ENCODE data around the gene AGFG2.
"Not testable (repeated sequence)": the region's sequence is repeated elsewhere in the genome, so short reads cannot be mapped to it uniquely, and the experiment has no call there.

AGFG2 gene

GRCh38 chr7:100553032-100553431 lies 14.0 kb downstream of the AGFG2 start:
- no peak for DNase-seq

GRCh38 chr7:100555701-100556100 lies 16.7 kb downstream of the AGFG2 start:
- DNase-seq = no peak

DNA sequence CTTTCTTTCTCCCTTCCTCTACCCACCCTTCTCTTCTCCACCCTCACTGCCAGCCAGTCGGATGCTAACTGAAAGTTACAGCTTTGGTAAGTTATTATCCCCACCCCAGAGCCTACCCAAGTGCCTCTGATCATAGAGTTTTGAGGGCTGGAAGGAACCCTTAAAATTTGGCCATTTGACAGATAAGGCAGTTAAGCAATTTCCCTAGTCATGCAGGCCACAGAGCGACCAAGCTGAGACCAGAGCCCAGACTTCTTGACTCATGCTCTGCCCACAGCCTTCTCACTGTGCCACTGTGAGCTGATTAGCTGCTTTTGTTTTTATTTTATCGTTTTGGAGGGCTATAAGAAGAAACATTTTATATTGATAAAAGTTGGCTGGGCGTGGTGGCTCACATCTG lies 17.5 kb downstream of the AGFG2 start:
- no peak for DNase-seq

GRCh38 chr7:100559127-100559526 lies 20.1 kb downstream of the AGFG2 start:
- DNase-seq = no peak

- DNase-seq = no peak
Observed at GRCh38 chr7:100561491-100562194, 22.6 kb downstream of the AGFG2 start.

GRCh38 chr7:100562195-100563099 lies 23.4 kb downstream of the AGFG2 start:
- DNase-seq = no peak

- no peak for DNase-seq
Observed at GRCh38 chr7:100563100-100563564, 24.1 kb downstream of the AGFG2 start.

DNA sequence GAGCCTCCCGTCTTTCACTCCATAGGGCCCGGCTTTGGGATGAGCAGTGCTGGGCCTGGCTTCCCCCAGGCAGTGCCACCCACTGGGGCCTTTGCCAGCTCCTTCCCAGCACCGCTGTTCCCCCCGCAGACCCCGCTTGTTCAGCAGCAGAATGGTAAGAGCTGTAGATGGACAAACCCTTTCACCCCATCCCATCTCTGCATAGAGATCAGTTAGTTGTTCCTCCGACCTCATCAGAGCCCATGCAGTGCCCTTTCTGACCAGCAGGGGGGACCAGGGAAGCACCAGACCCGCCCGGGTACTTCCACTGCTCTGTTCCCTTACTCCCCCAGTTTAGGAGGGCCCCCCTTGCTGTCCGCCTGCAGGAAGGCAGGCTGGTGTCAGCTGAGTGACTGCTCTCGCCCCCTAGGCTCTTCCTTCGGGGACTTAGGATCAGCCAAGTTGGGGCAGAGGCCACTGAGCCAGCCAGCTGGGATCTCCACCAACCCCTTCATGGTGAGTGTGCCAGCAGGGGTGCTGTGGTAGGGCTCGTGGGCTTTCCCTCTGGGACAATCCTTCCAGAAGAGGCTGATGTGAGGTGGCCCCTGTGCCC lies 24.9 kb downstream of the AGFG2 start:
- peak; percentile 80 to 86 for DNase-seq

DNA sequence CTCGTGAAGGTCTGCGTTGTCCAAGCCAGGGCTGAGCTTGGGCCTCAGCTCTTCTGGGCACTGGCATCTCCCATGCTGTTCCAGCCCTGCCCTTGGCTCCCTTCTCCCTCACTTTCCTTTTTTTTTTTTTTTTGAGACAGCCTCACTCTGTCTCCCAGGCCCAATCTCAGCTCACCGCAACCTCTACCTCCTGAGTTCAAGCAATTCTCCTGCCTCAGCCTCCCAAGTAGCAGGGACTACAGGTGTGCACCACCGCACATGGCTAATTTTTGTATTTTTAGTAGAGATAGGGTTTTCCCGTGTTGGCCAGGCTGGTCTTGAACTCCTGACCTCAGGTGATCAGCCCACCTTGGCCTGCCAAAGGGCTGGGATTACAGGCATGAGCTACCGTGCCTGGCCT lies 25.4 kb downstream of the AGFG2 start:
- not testable (repeated sequence) for DNase-seq

DNA sequence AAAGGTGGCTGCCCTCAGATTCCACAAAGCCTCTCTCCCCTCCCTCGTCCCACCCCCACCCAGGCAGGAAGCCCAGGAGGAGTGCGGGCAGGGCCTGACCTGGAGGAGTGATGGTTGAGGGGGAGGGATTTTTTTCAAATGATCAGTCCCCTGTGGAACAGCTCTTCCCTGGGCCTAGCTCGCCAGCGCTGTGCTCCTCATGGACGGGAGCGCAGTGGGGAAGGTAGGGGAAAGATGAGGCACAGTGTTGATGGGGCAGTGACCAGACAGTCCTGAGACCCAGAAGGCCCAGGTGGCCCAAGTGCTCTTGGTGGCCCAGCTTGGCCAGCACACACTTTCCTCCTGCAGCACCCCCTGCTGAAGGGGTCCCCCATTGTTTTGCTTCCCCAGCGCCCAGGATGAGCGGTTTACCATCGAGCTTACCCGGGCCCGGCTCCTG lies 26.1 kb downstream of the AGFG2 start:
- no peak for DNase-seq

- DNase-seq = no peak
Observed at GRCh38 chr7:100566018-100566531, 27.1 kb downstream of the AGFG2 start.

- no peak for DNase-seq
Observed at GRCh38 chr7:100567031-100567730, 28.2 kb downstream of the AGFG2 start.

- DNase-seq = no peak
Observed at GRCh38 chr7:100567751-100568175, 28.8 kb downstream of the AGFG2 start.

GRCh38 chr7:100568176-100568895 lies 29.3 kb downstream of the AGFG2 start:
- no peak for DNase-seq

DNA sequence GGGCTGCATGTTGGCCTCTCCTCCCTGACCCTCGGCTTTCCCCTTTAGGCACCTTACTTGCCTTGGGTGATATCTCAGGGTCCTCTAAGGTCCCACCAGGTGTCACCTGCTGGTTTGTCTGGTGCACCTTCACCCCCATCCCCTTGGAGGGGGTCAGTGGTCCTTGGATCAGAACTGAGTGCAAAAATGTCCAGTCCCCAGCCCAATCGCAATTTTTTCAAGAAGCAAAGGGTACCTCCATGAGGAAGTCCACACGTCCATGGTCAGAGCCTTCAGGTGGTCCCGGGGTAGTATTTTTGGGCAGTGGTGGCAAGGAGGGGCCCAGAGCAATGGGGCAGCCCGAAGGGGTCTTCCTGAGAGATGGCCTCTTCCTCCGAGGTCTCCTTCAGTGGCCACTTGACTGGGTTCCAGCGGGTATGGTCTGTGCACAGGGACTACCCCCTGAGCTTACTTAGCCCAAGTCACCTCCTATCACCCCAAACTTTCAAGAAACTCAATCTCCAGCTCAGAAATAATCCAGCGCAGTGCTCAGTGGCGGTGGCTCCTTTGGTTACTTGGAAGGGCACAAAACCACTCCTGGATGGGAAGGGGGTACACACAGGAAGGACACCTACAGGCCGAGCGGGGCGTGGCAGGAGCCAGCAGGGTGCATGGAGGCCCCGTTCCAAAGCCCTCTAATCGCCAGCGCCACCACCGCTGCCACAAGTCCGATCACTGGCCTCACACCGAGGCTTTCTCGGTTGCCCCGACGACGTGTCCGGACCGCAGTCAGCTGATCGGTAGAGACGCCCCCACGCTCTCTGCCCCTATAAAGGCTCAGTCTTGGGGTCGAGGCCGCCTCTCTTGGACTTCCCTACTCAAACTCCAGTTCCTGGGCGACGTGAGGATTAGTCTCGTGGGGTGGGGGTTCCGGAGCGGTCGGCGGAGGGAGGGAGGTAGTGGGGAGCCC lies 30.2 kb downstream of the AGFG2 start:
- DNase-seq = peak; percentile 49 to 61

DNA sequence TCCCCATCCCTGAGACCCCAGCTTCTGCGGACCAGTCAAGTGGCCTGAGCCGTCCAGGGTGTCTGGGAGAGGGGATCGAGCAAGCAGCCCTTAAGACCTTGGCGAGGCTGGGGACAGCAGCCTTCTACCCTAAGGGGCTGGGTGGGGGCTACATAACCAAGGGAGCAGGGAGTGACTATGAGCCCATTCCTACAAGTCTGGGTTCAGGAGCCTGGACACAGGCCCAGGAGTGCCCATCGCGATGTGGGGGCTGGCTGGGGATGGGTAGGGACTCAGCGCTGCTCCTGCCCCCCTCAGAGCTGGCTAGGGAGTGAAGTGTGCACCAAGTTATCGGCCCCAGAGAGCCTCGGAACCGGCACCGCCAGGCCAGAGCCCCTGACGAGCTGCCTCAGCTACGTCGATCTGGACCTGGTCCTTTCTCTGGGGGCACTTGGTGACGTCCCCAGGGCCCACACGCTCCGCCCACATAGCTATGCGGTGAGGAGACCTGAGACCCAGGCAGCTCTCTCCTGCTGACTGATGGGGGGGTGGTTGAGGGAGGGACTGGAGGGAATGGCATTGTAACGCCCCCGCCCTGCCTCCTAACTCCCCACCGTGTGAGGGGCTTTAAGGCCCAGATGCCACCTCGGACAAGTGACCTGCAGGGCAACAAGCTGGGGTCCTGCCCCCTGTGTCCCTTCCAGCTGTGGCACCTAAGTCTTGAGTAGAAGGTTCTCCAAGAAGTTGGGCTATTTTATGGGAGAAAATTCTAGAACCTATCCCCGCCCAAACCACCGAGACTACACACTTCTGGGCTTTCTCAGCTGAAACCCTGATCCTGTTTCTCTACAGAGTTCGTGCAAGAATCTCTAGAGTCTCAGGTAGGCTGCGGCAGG lies 32.2 kb downstream of the AGFG2 start:
- no peak for DNase-seq

DNA sequence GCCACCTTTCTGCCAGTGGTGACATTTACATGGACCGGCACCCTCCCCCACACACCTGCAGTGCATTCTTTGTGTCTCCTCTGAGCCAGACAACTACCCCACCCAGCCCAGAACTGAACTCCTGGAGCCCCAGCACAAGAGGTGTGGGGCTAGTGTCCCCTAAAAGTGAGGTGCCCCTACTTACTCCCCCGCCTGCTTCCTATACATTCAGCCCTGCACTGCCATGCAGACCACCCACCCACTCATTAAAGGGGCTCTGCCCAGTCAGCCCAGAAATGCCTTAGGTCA lies 32.8 kb downstream of the AGFG2 start:
- DNase-seq = no peak

GRCh38 chr7:100572281-100572948 lies 33.4 kb downstream of the AGFG2 start:
- DNase-seq = no peak

DNA sequence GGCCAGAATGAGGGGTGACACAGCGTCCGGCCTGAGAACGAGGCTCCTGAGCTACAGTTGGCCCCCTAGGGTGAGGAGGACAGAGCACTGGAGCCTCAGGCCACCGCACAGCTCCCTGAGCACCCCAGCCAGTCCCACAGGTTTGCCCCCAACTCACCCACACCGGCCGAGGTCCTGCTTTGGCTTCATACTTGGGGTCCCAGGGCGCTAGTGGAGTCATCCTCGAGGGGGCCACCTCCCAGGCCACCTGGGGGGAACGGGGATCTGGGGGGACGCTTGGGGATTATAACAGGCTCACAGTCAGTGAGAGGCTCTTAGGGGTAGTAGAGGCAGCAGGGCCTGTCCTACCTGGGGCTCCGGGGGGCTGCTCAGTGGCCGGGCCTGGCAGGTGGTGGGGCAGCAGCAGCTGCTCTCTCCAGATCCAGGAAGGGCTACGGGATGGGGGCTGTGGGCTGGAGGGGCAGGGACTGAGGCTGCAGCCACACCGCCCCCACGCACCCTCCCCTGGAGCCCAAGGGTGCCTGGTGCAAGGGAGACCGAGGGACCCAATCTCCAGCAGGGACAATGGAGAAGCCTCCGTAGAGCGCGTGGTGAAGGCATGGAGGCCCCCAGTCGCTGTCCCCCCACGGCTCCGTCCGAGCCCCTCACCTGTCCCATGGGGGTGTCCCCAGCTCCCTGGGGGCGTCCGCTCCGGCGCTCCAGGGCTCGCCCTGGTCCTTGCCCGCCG lies 34.1 kb downstream of the AGFG2 start:
- DNase-seq = no peak

Data from CD4-positive, alpha-beta T cell treated with Interleukin-4 for 1 hour (primary cell).